ENCODE results near the gene CD74.

DNA sequence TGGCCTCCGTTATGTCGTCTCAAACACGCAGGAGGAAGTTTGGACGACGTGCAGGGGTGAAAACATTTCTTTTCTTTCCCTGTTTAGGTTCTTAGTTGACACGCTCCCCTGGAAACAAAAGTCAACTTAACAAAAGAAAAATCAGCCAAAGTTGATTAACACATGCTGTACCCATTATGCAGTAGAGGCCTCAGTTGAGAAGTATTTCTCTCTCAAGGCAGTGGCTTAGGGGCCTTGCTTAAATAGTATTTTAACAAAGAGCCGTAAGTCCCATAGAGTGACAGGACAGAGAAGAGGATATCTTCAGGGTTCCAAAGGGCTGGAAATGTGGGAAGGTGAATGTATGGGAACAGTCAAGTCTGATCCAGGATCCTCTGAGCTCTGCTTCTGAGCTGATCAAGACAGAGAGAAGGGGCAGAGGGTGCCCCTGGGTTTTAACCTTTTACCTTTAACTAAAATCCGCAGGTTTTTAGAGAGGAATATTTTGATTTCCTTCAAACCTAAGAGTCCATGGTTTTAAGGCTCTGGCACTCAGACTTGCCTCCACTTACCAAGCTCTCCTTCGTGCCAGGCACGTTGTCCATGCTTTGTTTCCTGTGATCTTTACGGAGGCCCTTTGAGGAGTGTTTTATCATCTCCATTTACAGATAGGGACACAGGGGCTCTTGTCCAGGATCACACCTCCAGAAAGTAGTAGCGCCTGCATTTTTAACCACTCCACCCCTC lies 629 bp upstream of the CD74 start:
- TF ChIP-seq, protein P1, sequence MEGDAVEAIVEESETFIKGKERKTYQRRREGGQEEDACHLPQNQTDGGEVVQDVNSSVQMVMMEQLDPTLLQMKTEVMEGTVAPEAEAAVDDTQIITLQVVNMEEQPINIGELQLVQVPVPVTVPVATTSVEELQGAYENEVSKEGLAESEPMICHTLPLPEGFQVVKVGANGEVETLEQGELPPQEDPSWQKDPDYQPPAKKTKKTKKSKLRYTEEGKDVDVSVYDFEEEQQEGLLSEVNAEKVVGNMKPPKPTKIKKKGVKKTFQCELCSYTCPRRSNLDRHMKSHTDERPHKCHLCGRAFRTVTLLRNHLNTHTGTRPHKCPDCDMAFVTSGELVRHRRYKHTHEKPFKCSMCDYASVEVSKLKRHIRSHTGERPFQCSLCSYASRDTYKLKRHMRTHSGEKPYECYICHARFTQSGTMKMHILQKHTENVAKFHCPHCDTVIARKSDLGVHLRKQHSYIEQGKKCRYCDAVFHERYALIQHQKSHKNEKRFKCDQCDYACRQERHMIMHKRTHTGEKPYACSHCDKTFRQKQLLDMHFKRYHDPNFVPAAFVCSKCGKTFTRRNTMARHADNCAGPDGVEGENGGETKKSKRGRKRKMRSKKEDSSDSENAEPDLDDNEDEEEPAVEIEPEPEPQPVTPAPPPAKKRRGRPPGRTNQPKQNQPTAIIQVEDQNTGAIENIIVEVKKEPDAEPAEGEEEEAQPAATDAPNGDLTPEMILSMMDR (conservative IDR thresholded peaks at IDR 0.05; ENCODE audit: low read depth, low read length), result no peak
- TF ChIP-seq EZH2 (IDR thresholded peaks at IDR 0.05; ENCODE audit: low read length, unreplicated experiment), result no peak

Data from PC-3 (cell line).